NCI-H748 (cell line): Measurements from ENCODE around the gene GPC5.
A peak's percentile ranks its signal among the peaks of the same experiment; 100 is the strongest.

Source experiments
- DNase-seq: peaks from one replicate; lab custom pipeline; 2025; ENCODE audit not compliant: unreplicated experiment; lab: John Stamatoyannopoulos, UW

The GPC5 gene

GRCh38 chr13:92126399-92126798, 728.0 kb downstream of the GPC5 start:
- no peak for DNase-seq

DNA sequence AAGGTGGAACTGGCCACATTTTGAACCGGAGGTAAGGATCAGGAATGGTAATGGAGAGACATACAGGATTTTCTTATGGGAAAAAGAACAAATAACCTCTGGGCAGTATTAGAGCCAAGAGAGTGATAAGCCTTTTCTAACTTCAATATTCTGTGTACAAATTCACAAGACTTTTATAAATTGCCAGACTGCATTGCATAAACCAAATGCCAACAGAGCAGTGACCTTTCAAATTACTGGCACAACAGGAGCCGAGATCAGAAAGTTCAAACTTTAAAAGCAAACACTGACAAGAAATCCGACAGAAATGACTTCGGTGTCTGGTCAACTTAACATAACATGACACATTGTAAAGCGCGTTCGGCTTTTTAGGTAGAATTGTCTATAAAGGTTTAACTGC, 737.1 kb downstream of the GPC5 start:
- no peak for DNase-seq

- DNase-seq, result no peak
These were observed 738.2 kb downstream of the GPC5 start for GRCh38 chr13:92136449-92137155.

DNA sequence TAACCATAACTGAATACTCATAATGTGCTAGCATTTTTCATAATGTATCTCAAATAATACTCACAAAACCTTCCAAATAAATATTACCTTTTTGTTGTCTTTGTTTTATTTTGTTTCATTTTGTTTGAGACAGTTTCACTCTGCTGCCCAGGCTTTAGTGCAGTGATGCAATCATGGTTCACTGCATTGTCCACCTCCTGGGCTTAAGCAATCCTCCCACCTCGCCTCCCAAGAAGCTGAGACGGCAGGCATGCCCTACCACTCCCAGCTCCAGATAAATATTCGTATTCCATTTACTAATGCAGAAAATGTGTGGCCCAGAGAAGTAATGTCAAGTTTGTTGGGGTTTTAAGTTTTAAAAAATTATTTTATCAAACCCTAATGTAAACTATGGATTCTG, 739.1 kb downstream of the GPC5 start:
- no peak for DNase-seq

DNA sequence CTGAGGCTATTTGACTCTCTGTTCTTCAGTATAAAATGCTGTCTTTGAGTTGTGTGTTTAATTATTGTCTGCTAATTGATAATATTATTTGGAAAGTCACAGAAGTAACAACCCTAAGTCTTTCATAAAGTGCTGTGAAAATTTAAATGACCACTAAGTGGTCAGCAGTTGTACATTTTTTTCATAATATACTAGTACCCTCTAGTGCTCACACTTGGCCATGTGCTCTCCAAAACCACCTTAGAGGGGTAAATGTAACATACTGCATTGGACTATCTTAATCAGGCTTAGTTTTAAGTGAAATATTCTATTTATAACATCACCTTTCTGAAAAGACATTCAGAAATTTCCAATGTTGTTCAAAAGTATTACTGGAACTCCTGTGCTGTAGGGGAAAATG, 745.3 kb downstream of the GPC5 start:
- DNase-seq, result no peak

DNA sequence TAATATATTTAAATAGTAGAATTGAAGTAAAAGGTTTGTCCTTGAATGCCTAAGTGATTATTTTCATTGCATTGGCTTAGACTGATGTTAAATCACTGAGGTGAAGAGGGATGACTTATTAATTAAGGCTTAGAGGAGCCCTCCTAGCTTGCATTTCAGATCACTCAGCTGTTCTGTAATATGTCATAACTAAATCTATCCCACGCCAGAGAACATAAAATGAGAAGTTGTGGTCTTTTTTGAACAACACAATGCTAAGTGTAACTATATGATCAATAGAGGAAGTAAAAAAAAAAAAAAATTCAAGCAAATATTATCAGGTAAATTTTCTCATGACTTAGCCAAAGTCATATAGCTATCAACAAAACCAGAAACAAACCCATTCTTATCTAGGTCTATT, 752.2 kb downstream of the GPC5 start:
- DNase-seq, result no peak

- no peak for DNase-seq
These were observed 759.9 kb downstream of the GPC5 start for GRCh38 chr13:92158346-92158745.

DNA sequence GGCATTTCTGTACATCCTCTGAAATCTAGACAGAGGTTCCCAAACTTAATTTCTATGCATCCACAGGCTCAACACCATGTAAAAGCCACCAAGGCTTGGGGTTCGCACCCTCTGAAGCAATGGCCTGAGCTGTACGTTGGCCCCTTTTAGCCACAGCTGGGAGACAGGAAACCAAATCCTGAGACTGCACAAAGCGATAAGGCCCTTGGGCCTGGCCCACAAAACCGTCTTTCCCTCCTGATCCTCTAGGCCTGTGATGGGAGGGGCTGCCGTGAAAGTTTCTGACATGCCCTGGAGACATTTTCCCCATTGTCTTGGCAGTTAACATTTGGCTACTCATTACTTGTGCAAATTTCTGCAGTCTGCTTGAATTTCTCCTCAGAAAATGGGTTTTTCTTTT, 766.4 kb downstream of the GPC5 start:
- DNase-seq, result no peak

DNA sequence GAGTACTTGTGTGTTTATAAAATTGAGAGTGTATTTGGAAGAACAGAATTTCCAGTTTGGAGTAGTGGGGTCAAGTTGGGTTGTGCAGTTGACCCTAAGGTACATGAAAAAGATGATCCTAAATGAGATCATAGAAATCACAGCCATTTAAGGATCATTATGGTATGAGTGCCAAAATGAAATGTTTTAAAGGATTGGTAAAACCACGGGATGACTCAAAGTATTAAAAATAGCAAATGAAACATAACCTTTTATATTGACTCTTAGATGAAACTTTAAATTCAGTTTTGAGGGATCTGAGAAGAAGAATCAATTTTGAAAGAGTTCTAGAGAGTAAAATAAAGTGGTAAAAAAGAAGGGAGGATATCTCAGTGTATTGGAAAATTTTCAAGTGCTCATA, 773.8 kb downstream of the GPC5 start:
- DNase-seq, result no peak

DNA sequence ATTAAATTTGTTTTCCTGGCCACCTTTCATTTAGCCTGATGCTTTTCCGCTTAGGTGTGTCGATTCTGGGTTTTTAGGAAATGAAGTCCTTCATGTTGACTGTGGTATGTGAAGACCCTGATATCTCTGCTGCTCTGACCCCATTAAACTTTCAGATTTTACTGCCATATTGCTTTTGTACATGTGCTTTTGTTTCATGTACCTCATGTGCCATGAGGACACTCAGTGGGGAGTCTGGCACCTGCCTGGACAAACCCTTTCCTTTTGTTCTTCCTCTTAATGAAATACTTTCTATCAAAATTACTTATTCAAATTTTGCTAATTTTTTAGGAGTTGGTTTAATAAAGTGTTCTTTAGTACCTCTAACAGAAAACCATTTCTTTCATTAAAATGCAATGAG, 774.8 kb downstream of the GPC5 start:
- no peak for DNase-seq

DNA sequence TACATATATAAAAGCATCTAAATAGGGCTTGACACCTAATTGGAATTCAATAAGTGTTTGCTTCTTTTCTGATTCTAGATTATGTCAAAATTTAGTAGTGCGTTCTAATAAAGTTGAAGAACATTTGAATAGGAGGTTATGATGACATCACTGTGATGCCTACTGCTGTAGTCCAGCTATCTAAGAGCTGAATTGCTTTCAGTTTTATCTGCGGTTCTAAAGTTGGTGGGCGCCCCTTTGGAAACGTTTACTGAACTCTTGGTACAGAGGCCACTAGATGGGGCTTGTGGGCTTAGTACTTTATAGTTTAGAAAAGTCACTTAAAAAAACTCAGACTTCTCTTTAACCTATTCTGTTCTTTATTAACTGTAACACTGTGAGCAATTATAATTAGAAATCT, 776.9 kb downstream of the GPC5 start:
- DNase-seq, result peak; percentile 73

DNA sequence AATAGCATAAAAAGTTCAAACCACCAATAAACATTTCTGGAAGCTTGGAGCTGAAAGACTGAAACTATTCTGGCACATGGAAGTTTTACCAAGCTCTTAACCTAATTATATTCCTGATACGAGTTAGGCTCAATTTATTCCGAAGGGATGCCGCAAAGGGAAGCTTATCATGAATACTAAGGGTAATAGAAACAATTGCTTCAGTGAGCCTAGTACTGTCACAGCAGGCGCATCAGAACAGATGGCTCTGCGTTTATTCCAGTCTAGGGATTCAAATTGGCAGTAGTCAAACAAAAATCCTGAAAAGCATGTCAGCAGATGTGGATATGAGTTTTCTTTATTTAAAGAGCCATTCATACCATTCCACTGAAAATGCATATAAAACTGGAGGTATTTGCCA, 779.5 kb downstream of the GPC5 start:
- DNase-seq, result peak; percentile 46

DNA sequence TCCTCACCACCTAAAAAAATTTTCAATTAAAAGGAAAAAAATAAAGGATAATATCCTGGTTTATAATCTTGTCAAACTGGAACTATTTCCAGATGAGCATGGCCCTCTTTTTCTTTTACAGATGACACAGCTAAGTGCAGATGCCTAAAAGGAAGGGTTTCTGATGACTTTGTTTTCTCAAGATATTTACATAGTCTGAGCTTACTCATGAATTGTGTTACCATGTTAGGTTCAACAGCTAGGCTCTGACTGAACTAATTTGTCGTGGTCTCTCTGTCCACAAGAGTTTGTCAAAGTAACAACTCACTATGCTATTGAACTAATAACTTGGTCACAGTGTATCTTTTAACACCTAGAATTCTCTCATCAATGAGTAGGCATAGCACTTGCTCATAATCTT, 780.8 kb downstream of the GPC5 start:
- DNase-seq, result no peak

DNA sequence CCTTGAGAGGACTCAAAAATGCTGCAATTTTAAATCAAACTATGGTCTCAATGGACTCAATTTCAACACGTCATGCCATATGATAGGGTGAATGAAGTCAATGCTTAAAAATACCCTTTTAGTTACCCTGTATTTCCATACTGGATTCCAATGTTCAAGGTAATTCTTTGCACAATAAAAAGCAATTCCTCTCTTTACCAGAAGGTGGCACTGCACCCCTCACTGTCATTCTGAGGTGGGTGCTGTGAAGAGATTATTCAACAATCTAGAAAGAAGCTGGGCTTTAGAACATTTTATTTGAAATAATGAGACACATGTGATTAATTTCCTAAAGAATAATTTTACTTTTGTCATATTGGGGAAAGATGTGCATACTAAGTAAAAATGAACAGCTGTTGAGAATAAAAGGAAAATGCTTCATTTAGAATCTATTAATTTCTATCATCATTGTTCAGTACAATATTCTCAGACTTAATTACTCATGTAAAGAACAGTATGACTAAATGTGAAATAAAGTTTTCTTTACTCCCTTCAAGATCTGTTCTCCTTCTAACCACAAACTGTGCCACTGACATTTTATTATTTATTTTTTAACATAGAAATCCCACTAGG, 789.1 kb downstream of the GPC5 start:
- DNase-seq, result peak; percentile 67

DNA sequence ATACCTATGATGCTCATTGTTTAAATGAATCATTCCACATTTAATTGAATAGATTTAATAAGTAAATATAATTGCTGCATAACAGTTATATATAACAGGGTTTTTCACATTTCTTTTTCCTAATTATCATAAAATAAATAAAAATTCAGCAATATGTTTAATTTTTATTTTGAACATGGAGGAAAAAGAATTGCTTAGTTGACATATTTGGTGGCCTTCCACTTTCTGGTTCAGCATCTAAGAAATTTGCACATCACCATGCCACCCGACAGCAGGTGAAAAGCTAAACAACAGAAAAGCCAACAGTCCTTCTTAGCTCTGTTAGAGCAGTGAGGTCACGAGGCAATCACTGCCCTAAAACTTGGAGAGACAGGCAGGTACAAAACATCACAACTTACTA, 790.2 kb downstream of the GPC5 start:
- no peak for DNase-seq

GRCh38 chr13:92196591-92197256, 798.3 kb downstream of the GPC5 start:
- peak; percentile 90 for DNase-seq

- no peak for DNase-seq
These were observed 799.2 kb downstream of the GPC5 start for GRCh38 chr13:92197669-92198068.

- no peak for DNase-seq
These were observed 820.2 kb downstream of the GPC5 start for GRCh38 chr13:92218615-92219014.

- peak; percentile 44 for DNase-seq
These were observed 823.5 kb downstream of the GPC5 start for GRCh38 chr13:92221916-92222315.

- no peak for DNase-seq
These were observed 825.8 kb downstream of the GPC5 start for GRCh38 chr13:92224052-92224821.

DNA sequence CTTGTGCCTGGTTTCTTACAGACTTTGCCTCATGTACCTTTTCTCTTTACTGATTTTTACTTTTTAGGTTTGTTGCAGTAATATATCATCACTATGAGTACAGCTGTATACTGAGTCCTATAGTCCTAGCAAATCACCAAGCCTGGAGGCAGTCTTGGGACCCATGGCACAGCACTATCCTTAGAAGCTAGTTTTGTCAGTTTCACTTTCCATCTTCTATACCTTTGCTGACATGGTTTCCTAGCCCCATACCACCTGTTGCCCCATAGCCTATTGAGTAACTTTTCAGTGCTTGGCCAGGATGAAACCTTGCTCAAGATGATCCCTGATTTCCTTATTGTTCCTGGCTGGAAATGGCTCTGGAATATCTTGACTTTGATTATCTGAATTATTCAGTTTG, 826.4 kb downstream of the GPC5 start:
- no peak for DNase-seq

DNA sequence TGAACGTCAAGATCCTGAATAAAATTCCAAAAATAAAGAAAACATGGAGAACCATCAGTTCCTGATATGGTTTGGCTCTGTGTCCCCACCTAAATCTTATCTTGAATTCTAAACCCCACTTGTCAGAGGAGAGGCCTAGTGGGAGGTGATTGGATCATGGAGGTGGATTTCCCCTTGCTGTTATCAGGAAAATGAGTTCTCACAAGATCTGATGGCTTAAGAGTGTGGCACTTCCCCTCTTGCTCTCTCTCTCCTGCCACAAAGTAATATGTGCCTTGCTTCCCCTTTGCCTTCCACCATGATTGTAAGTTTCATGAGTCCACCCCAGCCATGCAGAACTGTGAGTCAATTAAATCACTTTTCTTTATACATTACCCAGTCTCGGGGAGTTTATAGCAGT, 827.4 kb downstream of the GPC5 start:
- DNase-seq, result no peak
